ENCODE results near the gene ANKRD40. TPM values are rescaled to one million over a fixed set of nuclear protein-coding genes. Genes with fewer than 3 reads are reported as not detected.
A peak's percentile ranks its signal among the peaks of the same experiment; 100 is the strongest.

ANKRD40 gene
- total and polyA plus RNA-seq, 9 of the 15 experiments (the other 6 are each of a cell fraction or from before 2014, with no cell fraction given) = 9.0 to 28.9 (median 27.7) TPM

GRCh38 chr17:50661348-50661747, 46.4 kb downstream of the ANKRD40 start (continued):
- 0 out of 2 replicates have a peak, but pooled peaks have one; percentile 1 for TF ChIP-seq TFAP4 (CRISPR knock-in tag; IDR thresholded peaks at IDR 0.05; ENCODE audit: borderline replicate concordance)

- no peaks in the 10 kb centered on the region for H3K36me3 ChIP-seq (ENCODE audit: control insufficient read depth, insufficient read depth, low read length)
- peak overlapping the region; percentile 95 for H3K27ac ChIP-seq (ENCODE audit: extremely low read depth, low read depth, low read length)
- no peak for ATAC-seq
- POLR2A ChIA-PET = interaction anchor here (0.6 to 1.8 kb wide), 6 partner anchors 13 to 558 kb away, joined by 3 to 6 read pairs (median 4); no protein-coding TSS in a partner anchor
- CTCF ChIA-PET (ENCODE audit: low intra/inter-chr PET ratio) = no interaction called here
- no peaks in the 10 kb centered on the region for H4K20me1 ChIP-seq (replicated peaks; ENCODE audit: control insufficient read depth, insufficient read depth, low read length)
- peak overlapping the region; percentile 73 for H3K4me2 ChIP-seq (ENCODE audit: insufficient read depth, low read length)
- H3K4me3 ChIP-seq = no peak overlapping the region
- in situ Hi-C loops (cut with MboI) (no loop called here), intact Hi-C loops (cut with micrococcal nuclease) (no loop called here)
- H3K27me3 ChIP-seq (ENCODE audit: control insufficient read depth in 2 of 2, insufficient read depth in 2 of 2, low read length in 2 of 2) = no peaks in the 10 kb centered on the region; a peak in 1 of 5 replicates
- DNase-seq (ENCODE audit: extremely low read depth in 1 of 4, low spot score in 3 of 4) = no peak
- peak overlapping the region; percentile 81 for H2AFZ ChIP-seq (ENCODE audit: low read depth, low read length)
- H3K4me1 ChIP-seq (replicated peaks in 1 of 2; ENCODE audit: control insufficient read depth in 2 of 2, insufficient read depth in 2 of 2, low read length in 2 of 2) = peaks cover 59 to 61% of the 10 kb centered on the region in 2 experiments
- peak overlapping the region; percentile 58 to 83 for H3K9ac ChIP-seq (ENCODE audit: insufficient read depth in 1 of 2, low read depth in 2 of 2, low read length in 2 of 2)
- no TSS peak for BruUV-seq (replicated peaks)
- WGBS (ENCODE audit: insufficient coverage, low coverage, missing lambda C conversion rate) = 84% methylated on average over 10 of the region's 10 CpGs
- no peaks in the 10 kb centered on the region for H3K79me2 ChIP-seq (ENCODE audit: control insufficient read depth, insufficient read depth, low read length)
- H3K9me3 ChIP-seq (replicated peaks; ENCODE audit: control insufficient read depth, insufficient read depth, low read depth, low read length) = no peaks in the 10 kb centered on the region
- peaks cover 8% of the 10 kb centered on the region for H3K9me1 ChIP-seq (ENCODE audit: control insufficient read depth, insufficient read depth, low read length)
- FAIRE-seq = no peak
- TF ChIP-seq KDM4B (IDR thresholded peaks at IDR 0.05; ENCODE audit: borderline replicate concordance in 2 of 2, low read depth in 1 of 2) (no peak), ZFPM2 (CRISPR knock-in tag; IDR thresholded peaks at IDR 0.05) (no peak), GABPB1 (CRISPR knock-in tag; IDR thresholded peaks at IDR 0.05) (no peak), ZNF589 (CRISPR knock-in tag; IDR thresholded peaks at IDR 0.05; ENCODE audit: low read depth) (0 out of 2 replicates have a peak, but pooled peaks have one; percentile 5), RBFOX2 (IDR thresholded peaks at IDR 0.05; ENCODE audit: low read depth, low read length) (peak; percentile 43; the same call in 1 of the 2 replicates), CTBP1 (IDR thresholded peaks at IDR 0.05; ENCODE audit: borderline replicate concordance) (0 out of 2 replicates have a peak, but pooled peaks have one; percentile 3), REST (IDR thresholded peaks at IDR 0.05; ENCODE audit: borderline replicate concordance) (no peak), REST (CRISPR knock-in tag; IDR thresholded peaks at IDR 0.05; ENCODE audit: low read depth) (no peak), ZFX (CRISPR knock-in tag; IDR thresholded peaks at IDR 0.05) (0 out of 2 replicates have a peak, but pooled peaks have one; percentile 26), SP1 (CRISPR knock-in tag; IDR thresholded peaks at IDR 0.05) (0 out of 2 replicates have a peak, but pooled peaks have one; percentile 1), TEAD2 (tag; IDR thresholded peaks at IDR 0.05) (0 out of 2 replicates have a peak, but pooled peaks have one; percentile 18)
Observed at GRCh38 chr17:50660887-50661345, 46.8 kb downstream of the ANKRD40 start.
